WTC11 (cell line): Measurements from ENCODE around the gene MSI1.

Experiments
- CREB1 ChIP-seq: sonication (generic); formaldehyde crosslinking; IDR thresholded peaks from 2 replicates; pipeline ENCODE4 v1.8.0; 2023; ENCODE audit warnings: mild to moderate bottlenecking, missing genetic modification reagents
- MYBL2 ChIP-seq: sonication (generic); formaldehyde crosslinking; IDR thresholded peaks from 2 replicates; pipeline ENCODE4 v1.8.1; 2023; ENCODE audit warnings: mild to moderate bottlenecking, moderate library complexity, missing genetic modification reagents
- NFYB ChIP-seq: sonication (generic); formaldehyde crosslinking; conservative IDR thresholded peaks from 2 replicates; pipeline ENCODE4 v1.8.0; 2022; ENCODE audit warnings: low read depth, missing genetic modification reagents
- STAT6 ChIP-seq: sonication (generic); formaldehyde crosslinking; conservative IDR thresholded peaks from 2 replicates; pipeline ENCODE4 v1.8.1; 2023; ENCODE audit warnings: mild to moderate bottlenecking, low read depth, missing genetic modification reagents, moderate library complexity
- ZBTB43 ChIP-seq: sonication (generic); formaldehyde crosslinking; IDR thresholded peaks from 2 replicates; pipeline ENCODE4 v1.8.1; 2023; ENCODE audit warnings: mild to moderate bottlenecking, missing genetic modification reagents
- TF ChIP-seq, protein P1 (sequence below): fragments of 200-600 bp; IDR thresholded peaks from 2 replicates; pipeline ENCODE4 v1.8.0; 2022; ENCODE audit warnings: antibody characterized with exemption
- TF ChIP-seq, protein P2 (sequence below): sonication (generic); formaldehyde crosslinking; IDR thresholded peaks from 2 replicates; pipeline ENCODE4 v1.8.0; 2022; ENCODE audit warnings: missing genetic modification reagents

DNA sequence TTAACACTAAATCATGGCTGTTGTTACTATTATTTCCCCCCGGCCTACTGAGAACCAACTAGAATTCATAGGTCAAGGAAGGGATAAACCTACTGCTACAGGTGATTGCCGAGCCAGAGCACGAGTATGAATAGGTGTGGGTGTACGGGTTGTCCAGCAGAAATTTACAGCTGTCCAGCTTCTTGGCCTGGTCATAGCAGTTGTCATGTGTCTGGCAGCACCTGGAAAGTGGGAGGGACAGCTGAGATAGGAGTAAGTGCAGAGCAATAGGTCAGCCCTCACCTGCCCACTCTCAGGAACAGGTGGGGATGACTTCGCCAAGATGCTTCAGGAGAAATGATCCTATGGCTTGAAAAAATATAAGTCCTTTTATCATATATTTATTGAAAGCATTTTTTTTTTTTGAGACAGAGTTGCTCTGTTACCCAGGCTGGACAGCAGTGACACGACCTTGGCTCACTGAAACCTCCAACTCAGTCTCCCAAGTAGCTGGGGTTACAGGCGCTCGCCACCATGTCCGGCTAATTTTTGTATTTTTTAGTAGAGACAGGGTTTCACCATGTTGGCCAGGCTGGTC, 44.0 kb downstream of the MSI1 start:
- TF ChIP-seq MYBL2 (CRISPR knock-in tag) (no peak), NFYB (no peak), STAT6 (CRISPR knock-in tag) (no peak), ZBTB43 (CRISPR knock-in tag) (no peak), CREB1 (CRISPR knock-in tag) (no peak)
- TF ChIP-seq, protein P1, sequence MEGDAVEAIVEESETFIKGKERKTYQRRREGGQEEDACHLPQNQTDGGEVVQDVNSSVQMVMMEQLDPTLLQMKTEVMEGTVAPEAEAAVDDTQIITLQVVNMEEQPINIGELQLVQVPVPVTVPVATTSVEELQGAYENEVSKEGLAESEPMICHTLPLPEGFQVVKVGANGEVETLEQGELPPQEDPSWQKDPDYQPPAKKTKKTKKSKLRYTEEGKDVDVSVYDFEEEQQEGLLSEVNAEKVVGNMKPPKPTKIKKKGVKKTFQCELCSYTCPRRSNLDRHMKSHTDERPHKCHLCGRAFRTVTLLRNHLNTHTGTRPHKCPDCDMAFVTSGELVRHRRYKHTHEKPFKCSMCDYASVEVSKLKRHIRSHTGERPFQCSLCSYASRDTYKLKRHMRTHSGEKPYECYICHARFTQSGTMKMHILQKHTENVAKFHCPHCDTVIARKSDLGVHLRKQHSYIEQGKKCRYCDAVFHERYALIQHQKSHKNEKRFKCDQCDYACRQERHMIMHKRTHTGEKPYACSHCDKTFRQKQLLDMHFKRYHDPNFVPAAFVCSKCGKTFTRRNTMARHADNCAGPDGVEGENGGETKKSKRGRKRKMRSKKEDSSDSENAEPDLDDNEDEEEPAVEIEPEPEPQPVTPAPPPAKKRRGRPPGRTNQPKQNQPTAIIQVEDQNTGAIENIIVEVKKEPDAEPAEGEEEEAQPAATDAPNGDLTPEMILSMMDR: no peak
- TF ChIP-seq, protein P2, sequence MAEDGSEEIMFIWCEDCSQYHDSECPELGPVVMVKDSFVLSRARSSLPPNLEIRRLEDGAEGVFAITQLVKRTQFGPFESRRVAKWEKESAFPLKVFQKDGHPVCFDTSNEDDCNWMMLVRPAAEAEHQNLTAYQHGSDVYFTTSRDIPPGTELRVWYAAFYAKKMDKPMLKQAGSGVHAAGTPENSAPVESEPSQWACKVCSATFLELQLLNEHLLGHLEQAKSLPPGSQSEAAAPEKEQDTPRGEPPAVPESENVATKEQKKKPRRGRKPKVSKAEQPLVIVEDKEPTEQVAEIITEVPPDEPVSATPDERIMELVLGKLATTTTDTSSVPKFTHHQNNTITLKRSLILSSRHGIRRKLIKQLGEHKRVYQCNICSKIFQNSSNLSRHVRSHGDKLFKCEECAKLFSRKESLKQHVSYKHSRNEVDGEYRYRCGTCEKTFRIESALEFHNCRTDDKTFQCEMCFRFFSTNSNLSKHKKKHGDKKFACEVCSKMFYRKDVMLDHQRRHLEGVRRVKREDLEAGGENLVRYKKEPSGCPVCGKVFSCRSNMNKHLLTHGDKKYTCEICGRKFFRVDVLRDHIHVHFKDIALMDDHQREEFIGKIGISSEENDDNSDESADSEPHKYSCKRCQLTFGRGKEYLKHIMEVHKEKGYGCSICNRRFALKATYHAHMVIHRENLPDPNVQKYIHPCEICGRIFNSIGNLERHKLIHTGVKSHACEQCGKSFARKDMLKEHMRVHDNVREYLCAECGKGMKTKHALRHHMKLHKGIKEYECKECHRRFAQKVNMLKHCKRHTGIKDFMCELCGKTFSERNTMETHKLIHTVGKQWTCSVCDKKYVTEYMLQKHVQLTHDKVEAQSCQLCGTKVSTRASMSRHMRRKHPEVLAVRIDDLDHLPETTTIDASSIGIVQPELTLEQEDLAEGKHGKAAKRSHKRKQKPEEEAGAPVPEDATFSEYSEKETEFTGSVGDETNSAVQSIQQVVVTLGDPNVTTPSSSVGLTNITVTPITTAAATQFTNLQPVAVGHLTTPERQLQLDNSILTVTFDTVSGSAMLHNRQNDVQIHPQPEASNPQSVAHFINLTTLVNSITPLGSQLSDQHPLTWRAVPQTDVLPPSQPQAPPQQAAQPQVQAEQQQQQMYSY (CRISPR knock-in tag): no peak
